NCI-H2227 (cell line): ENCODE measurements around the gene FRY.

ENCODE experiments used
- DNase-seq: peaks from one replicate; lab custom pipeline; 2025; ENCODE audit not compliant: unreplicated experiment; lab: John Stamatoyannopoulos, UW

FRY gene

DNA sequence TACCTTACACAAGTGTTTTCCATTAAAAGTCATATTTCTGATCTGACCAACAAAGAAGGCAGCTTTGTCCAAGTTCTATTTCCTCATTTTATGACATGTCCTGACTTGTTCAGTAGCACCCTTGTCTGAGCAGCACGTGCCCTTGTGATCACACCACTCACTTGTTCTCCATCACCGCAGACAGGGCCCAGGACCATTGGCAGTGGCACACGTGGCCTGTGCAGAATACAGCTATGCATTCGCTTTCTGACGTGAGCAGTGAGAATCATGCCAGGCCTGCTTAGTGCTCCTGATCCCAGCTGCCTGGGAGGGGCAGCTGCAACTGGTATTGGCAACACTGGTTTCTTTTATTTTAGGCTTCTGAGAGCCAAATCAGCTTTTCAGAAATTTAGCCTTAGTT, 134.2 kb downstream of the FRY start:
- no peak for DNase-seq

- no peak for DNase-seq
Measured at GRCh38 chr13:32168131-32168530, 136.6 kb downstream of the FRY start.

DNA sequence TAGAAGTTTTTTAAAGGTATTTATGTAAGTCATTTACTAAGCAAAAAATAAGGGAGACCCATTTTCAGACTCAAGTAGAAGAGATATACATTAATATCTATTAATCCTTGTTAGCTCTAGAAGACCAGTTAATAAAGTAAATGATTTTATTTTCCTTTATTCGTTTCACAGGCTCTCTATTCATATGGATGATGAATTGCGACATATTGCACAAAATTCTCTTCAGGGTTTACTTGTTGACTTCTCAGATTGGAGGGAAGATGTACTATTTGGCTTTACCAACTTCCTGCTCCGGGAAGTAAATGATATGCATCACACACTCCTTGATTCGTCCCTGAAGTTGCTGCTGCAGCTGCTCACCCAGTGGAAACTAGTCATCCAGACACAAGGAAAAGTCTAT, 139.3 kb downstream of the FRY start:
- DNase-seq, result no peak

DNA sequence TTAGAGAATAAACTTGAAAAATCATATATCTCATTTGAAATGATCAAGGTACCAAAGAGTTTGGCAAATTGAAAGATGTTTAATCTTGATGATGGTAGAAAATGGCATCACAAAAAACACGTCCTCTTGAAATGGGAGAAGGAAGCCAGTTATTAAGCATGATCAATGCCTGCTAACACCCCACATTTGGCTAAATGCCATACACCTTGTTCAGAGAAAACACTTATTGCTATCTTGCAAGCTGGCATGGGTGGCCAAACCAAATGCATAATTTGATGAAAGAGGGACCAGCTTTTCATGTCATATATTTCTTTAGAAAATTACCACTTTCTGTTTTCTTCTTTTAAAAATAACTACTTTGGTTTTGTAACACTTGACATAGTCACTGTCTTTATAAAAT, 142.3 kb downstream of the FRY start:
- DNase-seq, result no peak

DNA sequence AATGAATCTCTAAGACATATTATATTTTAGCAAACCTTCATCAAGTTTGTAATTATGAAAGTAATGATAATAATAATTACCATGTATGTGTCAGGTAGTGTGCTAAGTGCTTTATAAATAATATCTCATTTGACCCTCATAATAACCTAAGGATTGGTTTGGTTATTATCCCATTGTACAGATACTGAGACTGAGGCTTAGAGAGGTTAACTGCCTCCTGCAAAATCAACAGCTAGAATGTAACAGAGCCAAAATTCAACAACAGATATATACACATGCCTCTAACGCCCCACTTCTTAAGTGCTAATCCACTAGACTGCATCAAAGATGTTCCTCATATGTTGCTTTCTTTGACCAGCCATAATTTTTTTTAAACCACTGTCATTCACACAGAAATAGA, 142.8 kb downstream of the FRY start:
- no peak for DNase-seq

- no peak for DNase-seq
Measured at GRCh38 chr13:32175307-32175706, 143.7 kb downstream of the FRY start.

DNA sequence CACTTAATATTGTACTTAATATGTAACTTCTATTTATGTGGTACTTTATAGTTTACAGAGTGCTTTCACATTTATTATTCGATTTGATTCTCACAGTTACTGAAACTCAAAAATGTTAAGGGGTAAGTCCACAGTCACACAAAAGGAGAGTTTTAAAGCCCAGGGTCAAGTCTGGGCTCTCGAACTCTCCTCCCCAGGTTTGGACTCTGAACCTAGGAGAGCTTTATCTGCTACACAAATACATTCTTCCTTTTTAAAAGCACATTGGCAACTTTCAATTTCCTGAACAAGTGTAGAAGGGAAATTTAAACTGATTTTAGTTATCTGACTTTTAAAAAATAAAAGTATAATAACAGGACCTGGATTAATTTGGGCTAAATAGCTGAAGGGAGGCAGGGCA, 144.4 kb downstream of the FRY start:
- no peak for DNase-seq

DNA sequence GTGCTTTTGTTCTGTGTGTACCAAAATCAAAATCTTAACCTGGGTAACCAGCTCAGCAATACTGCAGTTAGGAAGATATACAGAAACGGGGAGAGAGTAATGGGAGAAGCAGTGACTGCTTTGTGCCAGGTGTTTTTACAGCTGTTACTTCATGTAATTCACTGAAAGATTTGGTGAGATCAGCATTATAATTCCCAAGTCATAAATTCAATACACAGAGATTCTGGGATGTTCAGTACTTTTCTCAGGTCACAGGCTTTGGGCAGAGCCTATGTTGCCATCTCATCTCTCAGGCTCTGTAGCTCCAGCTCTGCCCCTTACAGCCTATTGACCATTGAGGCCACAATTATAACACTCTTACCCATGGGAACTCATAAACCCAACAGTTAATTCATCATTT, 145.1 kb downstream of the FRY start:
- no peak for DNase-seq

DNA sequence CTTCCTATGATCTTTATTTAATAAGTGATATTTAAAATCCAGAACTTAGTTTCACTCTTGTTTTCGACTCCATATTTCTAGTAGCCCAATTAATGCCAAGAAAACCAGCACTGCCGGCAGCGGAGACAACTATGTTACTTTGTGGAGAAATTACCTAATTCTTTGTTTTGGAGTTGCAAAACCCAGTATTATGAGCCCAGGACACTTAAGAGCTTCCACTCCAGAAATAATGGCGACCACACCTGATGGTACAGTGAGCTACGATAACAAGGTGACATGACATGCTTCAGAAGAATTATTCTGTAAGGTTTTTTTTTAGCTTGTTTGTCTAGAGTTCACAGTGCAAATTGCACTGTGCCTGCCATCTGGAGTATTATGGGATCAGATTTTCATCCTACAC, 147.2 kb downstream of the FRY start:
- DNase-seq, result no peak

- no peak for DNase-seq
Measured at GRCh38 chr13:32179708-32180107, 148.1 kb downstream of the FRY start.

DNA sequence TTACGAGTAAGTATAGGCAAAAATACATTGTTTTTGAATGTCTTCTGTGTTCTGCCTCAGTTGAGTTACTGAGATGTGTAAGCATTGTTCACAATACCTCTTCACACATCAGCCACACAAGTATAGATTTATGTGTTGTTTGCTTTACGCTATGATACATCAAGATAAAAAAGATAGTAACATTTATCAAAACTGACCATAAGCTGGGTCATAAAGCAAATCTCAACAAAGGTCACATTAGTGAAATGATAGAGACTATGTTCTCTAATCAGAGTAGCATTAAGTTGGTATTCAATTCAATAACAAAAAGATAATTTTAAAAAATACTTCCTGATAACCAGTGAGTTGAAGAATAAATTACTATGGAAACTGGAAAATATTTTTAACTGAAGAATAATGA, 156.1 kb downstream of the FRY start:
- no peak for DNase-seq

- DNase-seq, result no peak
Measured at GRCh38 chr13:32191452-32191998, 160.0 kb downstream of the FRY start.

- DNase-seq, result no peak
Measured at GRCh38 chr13:32195713-32196112, 164.1 kb downstream of the FRY start.

DNA sequence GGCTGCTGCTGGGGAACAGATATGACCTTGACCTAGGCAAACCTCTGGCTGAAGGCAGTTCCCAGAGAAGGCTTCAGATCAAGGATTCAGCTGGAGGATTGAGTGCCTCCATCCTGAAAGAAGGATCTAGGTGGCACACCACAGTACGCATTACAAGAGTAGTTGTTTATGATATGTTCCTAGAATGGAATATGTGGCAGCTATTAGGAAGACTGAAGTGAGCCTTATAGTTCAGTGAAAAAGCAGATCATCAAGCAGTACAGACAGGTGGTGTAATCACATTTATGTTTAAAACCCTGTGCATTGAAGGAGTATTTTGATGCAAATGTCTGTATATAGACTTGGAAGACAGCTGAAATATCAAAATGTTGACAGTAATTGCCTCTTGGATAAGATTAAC, 167.6 kb downstream of the FRY start:
- no peak for DNase-seq

DNA sequence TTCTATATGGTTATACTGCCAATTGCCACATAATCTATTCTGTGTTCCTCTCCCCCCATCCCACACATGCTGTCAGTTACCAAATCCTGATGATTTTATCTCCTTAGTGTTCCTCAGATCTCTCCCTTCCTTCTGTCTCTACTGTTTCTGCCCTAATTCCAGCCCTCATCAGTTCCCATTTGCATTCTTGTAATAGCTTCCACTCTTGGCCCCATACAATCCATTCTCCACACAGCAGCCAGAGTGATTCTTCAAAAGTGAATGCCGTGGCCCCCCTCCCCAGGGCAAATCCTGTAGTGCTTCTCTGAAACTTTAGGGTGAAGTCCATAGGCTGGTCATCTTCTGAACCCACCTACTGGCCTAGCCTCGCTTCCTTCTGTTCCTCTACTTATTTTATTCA, 169.2 kb downstream of the FRY start:
- DNase-seq, result no peak

- no peak for DNase-seq
Measured at GRCh38 chr13:32201809-32202208, 170.2 kb downstream of the FRY start.

GRCh38 chr13:32202268-32202667, 170.7 kb downstream of the FRY start:
- DNase-seq, result no peak

- no peak for DNase-seq
Measured at GRCh38 chr13:32203221-32203620, 171.6 kb downstream of the FRY start.

- no peak for DNase-seq
Measured at GRCh38 chr13:32203736-32204135, 172.2 kb downstream of the FRY start.

DNA sequence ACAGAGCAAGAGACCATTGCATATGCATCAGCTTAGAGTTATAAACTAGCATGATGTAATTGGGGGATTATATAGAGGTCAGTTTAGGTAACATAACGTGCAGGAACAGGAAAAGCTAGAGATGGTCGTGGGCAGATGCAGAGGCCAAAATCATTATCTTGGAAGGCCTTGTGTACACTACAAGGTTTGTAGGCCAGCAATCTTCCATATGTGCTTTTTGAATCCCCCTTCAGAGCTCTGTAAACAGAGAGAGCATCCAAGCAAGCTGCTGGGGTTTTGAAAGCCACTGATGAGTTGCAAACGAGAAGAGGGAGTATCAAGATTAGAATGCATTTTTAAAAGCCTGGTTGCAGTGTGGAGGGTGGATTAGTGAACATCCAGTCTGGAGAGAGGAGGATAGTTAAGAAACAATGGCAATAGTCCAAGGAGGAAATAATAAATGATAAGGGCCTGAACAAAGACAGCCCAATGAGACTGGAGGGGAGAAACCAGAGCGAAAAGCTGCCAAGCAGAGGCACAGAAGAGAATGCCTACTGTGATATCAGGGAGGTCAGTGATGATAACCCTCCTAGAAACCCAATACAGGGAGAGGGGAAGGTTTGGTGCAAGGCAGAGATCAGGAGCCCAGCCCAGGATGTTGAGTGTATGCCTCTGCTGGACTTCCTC, 174.0 kb downstream of the FRY start:
- DNase-seq, result no peak

DNA sequence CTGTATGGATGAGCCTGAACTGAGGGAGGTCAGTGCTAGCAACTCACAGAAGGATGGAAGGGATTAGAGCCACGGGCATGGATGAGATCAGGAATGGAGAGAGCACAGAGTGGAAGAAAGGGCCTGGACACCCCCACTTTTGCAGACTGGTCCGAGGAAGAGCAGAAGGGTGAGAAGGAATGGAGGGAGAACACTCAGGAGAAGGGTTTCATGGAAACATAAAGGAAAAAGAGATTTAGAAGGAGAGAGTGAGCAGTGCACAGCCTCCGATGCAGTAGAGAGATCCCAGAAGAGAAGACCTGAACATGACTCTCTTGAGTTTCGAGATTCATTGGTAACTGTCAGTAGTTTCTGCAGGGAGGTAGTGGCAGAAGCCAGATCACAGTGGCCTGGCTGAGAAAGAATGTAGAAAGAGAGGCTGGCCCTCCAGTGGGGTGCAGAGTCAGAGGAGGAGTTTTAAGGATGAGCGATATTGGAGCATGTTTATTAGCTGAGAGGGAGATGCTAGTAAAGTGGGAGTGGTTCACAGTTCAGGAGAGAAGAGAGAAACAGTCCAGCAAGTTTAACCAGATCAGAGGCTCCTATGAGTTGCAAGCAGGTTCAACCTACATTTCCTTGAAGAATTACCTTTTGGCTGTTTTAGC, 174.6 kb downstream of the FRY start:
- no peak for DNase-seq

DNA sequence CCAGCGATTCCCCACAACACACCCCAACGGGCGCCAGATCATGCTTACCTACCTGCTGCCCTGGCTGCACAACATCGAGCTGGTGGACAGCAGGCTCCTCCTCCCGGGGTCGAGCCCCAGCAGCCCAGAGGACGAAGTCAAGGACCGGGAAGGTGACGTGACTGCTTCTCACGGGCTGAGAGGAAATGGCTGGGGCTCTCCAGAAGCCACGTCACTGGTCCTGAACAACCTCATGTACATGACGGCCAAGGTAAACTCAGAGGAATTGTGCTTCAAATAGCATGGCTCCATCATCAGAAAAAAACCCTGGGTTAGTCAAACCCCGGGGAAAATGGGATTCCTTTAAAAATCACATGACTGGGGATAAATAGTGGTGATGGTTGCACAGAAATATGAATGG, 177.3 kb downstream of the FRY start:
- no peak for DNase-seq

GRCh38 chr13:32209652-32210051, 178.1 kb downstream of the FRY start:
- DNase-seq, result no peak
